Prostate gland (tissue), 2 donors: Measurements from ENCODE around the gene OR5D18. TPM values are rescaled to one million over a fixed set of nuclear protein-coding genes. Genes with fewer than 3 reads are reported as not detected.
"Not testable (repeated sequence)": the region's sequence is repeated elsewhere in the genome, so short reads cannot be mapped to it uniquely, and the experiment has no call there.

Source experiments
- DNase-seq: peaks from one replicate; pipeline ENCODE4 v3.0.0-alpha.2; 2019; ENCODE audit warnings: low spot score
- H3K27ac ChIP-seq, 2 donors: fragments of 200-600 bp; sonication (generic); 2 replicates each; pipeline ENCODE4 v1.5.1; 2017 to 2019
- H3K27me3 ChIP-seq: fragments of 200-600 bp; sonication (generic); replicated peaks from 2 replicates; pipeline ENCODE4 v1.5.1; 2019; ENCODE audit not compliant: insufficient read depth
- H3K36me3 ChIP-seq, 2 donors: fragments of 200-600 bp; sonication (generic); 1 replicate in 1 of 2; 2 replicates in 1 of 2; pipeline versions ENCODE4 v1.5.1 to v1.8.1; 2017 to 2019
- H3K4me1 ChIP-seq: fragments of 200-600 bp; sonication (generic); replicated peaks from 2 replicates; pipeline ENCODE4 v1.5.1; 2019
- H3K4me3 ChIP-seq, 2 donors: fragments of 200-600 bp; sonication (generic); 2 replicates each; pipeline ENCODE4 v1.5.1; 2017 to 2019
- H3K9me3 ChIP-seq: fragments of 200-600 bp; sonication (generic); 2 replicates; pipeline ENCODE4 v1.5.1; 2017
- CTCF ChIP-seq, 4 experiments: fragments of 200-600 bp in 2 of 4; fragments of 450-650 bp in 2 of 4; sonication (generic) in 2 of 4; IDR thresholded peaks; 1 replicate in 3 of 4; 2 replicates in 1 of 4; pipeline ENCODE4 v1.5.1; 2016 to 2019; ENCODE audit warnings: antibody characterized with exemption in 4 of 4, mild to moderate bottlenecking in 2 of 4, moderate library complexity in 2 of 4
- POLR2A ChIP-seq: fragments of 450-650 bp; IDR thresholded peaks from one replicate; pipeline ENCODE4 v1.6.1; 2016; ENCODE audit warnings: antibody characterized with exemption, mild to moderate bottlenecking
- POLR2AphosphoS5 ChIP-seq: sonication (generic); formaldehyde crosslinking; IDR thresholded peaks from one replicate; pipeline ENCODE4 v1.6.1; 2017; ENCODE audit warnings: antibody characterized with exemption
- WGBS: methylation state at CpG from one replicate; pipeline ENCODE4 v1.1.5; 2018; 5-methylcytosine and 5-hydroxymethylcytosine counted together
- intact Hi-C: fragments of 100-400 bp; cut with DNase I; formaldehyde crosslinking; loops from one replicate; pipeline ENCODE4 v1.14.2; 2022
- small RNA-seq, 2 donors: library from RNA; depleted of rRNA; stranded (forward); fragments of <200 nt; gene quantifications; one replicate each; pipeline ENCODE3, GENCODE V24; 2016
- total RNA-seq, 2 donors: library from RNA; depleted of rRNA; stranded (reverse); fragments of >200 nt; gene quantifications; one replicate each; pipeline ENCODE4 v1.1.0, GENCODE V29; 2016

The OR5D18 gene
- total RNA-seq, 2 donors from 2014 or later, result not detected

GRCh38 chr11:55849037-55849436, 29.6 kb downstream of the OR5D18 start:
- DNase-seq, result no peak
- no peaks in the 10 kb centered on the region for H3K36me3 ChIP-seq
- TF ChIP-seq POLR2A, result no peak
- no peak for TF ChIP-seq CTCF (IDR thresholded peaks at IDR 0.05)
- no peak for TF ChIP-seq POLR2AphosphoS5
- no peak overlapping the region for H3K4me3 ChIP-seq
- H3K4me1 ChIP-seq, result no peaks in the 10 kb centered on the region
- no peaks in the 10 kb centered on the region for H3K9me3 ChIP-seq
- no peaks in the 10 kb centered on the region for H3K27me3 ChIP-seq
- intact Hi-C loops, result no loop called here
- H3K27ac ChIP-seq, result no peak overlapping the region

GRCh38 chr11:55852141-55852540, 32.7 kb downstream of the OR5D18 start:
- no peak for DNase-seq
- intact Hi-C loops, result no loop called here
- H3K27ac ChIP-seq, result no peak overlapping the region
- WGBS, result 73% methylated on average over 1 of the region's 1 CpG
- H3K27me3 ChIP-seq, result no peaks in the 10 kb centered on the region
- H3K4me1 ChIP-seq, result no peaks in the 10 kb centered on the region
- H3K4me3 ChIP-seq, result no peak overlapping the region
- no peaks in the 10 kb centered on the region for H3K9me3 ChIP-seq
- TF ChIP-seq POLR2AphosphoS5 (no peak), CTCF (IDR thresholded peaks at IDR 0.05) (no peak), POLR2A (no peak)
- H3K36me3 ChIP-seq, result no peaks in the 10 kb centered on the region

GRCh38 chr11:55854704-55855103, 35.3 kb downstream of the OR5D18 start:
- Histone ChIP-seq H3K36me3 (no peaks in the 10 kb centered on the region), H3K27me3 (no peaks in the 10 kb centered on the region), H3K9me3 (no peaks in the 10 kb centered on the region), H3K4me3 (no peak overlapping the region), H3K4me1 (no peaks in the 10 kb centered on the region), H3K27ac (no peak overlapping the region)
- WGBS, result 43% methylated on average over 1 of the region's 1 CpG
- DNase-seq, result no peak
- TF ChIP-seq POLR2A (no peak), POLR2AphosphoS5 (no peak), CTCF (IDR thresholded peaks at IDR 0.05) (no peak)
- intact Hi-C loops, result no loop called here

- H3K27me3 ChIP-seq, H3K4me3 ChIP-seq, intact Hi-C loops, H3K4me1 ChIP-seq, H3K9me3 ChIP-seq, H3K27ac ChIP-seq, DNase-seq, H3K36me3 ChIP-seq: not testable (repeated sequence)
- WGBS, result 84% methylated on average over 4 of the region's 4 CpGs
These were observed 47.9 kb downstream of the OR5D18 start for GRCh38 chr11:55867354-55867753.

Small RNA genes within 50 kb of the gene (small RNA-seq; reads per million reads assigned to genes)
- 0 reads per million in 2 donors for gene AC036111.3

Other genes starting within 250 kb of the OR5D18 start
- not detected for gene OR4C16, start 247.5 kb upstream of the OR5D18 start, total RNA-seq
- gene OR4C11, start 212.0 kb upstream of the OR5D18 start, total RNA-seq, result not detected
- gene OR4P4, start 184.5 kb upstream of the OR5D18 start, total RNA-seq, result not detected
- gene OR4S2, start 171.3 kb upstream of the OR5D18 start, total RNA-seq, result not detected
- gene OR4C6, start 157.4 kb upstream of the OR5D18 start, total RNA-seq, result not detected
- not detected for gene OR5D13, start 46.2 kb upstream of the OR5D18 start, total RNA-seq
- gene OR5D14, start 24.1 kb upstream of the OR5D18 start, total RNA-seq, result not detected
- not detected for gene OR5L1, start 8.3 kb upstream of the OR5D18 start, total RNA-seq
- gene OR5L2, start 7.6 kb downstream of the OR5D18 start, total RNA-seq, result not detected
- gene OR5D16, start 19.1 kb downstream of the OR5D18 start, total RNA-seq, result not detected
- not detected for gene TRIM51, start 63.7 kb downstream of the OR5D18 start, total RNA-seq
- not detected for gene OR5W2, start 95.0 kb downstream of the OR5D18 start, total RNA-seq
- gene OR5I1, start 116.8 kb downstream of the OR5D18 start, total RNA-seq, result not detected
- not detected for gene OR10AG1, start 150.3 kb downstream of the OR5D18 start, total RNA-seq
- gene OR5F1, start 175.0 kb downstream of the OR5D18 start, total RNA-seq, result not detected
- not detected for gene OR5AS1, start 208.0 kb downstream of the OR5D18 start, total RNA-seq